GM18505 (cell line): ENCODE results near the gene C11orf86.
"Not testable (repeated sequence)": the region's sequence is repeated elsewhere in the genome, so short reads cannot be mapped to it uniquely, and the experiment has no call there.

Experiments
- ATAC-seq: cut with Tn5 transposase; IDR thresholded peaks from one replicate; pipeline ENCODE4 v1.9.1; 2021; ENCODE audit not compliant: unreplicated experiment
- POLR2A ChIP-seq: IDR thresholded peaks from 4 replicates; pipeline ENCODE4 v1.6.1; 2011; ENCODE audit warnings: borderline replicate concordance; ENCODE audit not compliant: insufficient read depth, insufficient read length; ENCODE audit errors: extremely low read depth

Gene C11orf86

DNA sequence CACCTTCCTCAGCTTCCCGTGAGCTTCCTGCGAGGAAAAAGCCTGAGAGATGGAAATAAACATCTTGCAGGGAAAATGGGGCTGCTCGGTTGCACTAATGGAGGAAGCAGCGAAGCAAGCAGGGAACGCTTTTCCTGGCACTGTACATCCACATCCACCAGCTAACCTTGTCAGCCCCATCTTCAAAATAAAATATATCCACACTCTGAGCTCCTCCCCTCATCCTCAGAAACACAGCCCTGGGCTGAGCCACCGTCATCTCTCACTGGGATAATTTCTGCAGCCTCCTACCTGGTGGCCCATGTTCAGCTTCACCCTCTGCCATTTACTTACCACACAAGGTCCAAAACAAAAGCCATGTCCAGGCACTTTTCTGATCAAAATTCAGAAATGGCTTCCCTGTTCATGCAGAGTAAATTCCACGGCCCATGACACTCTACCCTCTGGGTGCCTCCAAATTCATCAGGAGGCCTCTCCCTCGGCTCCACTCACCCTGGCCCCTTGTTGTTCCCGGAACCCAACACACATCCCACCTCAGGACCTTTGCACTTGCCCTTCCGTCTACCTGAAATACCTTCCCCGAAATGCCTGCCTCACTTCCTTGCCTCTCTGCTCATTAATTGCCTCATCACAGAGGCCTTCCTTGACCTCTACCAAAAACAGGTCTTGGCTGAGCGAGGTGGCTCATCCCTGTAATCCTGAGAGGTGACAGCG lies 13.0 kb downstream of the C11orf86 start:
- no peak for ATAC-seq
- TF ChIP-seq POLR2A = no peak

GRCh38 chr11:66988741-66989140 lies 13.6 kb downstream of the C11orf86 start:
- ATAC-seq = not testable (repeated sequence)

DNA sequence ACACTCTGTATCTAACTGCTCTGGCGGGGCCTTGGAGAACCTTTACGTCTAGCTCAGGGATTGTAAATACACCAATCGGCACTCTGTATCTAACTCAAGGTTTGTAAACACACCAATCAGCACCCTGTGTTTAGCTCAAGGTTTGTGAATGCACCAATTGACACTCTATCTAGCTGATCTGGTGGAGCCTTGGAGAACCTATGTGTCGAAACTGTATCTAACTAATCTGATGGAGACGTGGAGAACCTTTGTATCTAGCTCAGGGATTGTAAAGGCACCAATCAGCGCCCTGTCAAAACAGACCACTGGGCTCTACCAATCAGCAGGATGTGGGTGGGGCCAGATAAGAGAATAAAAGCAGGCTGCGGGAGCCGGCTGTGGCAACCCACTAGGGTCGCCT lies 14.3 kb downstream of the C11orf86 start:
- ATAC-seq = not testable (repeated sequence)

DNA sequence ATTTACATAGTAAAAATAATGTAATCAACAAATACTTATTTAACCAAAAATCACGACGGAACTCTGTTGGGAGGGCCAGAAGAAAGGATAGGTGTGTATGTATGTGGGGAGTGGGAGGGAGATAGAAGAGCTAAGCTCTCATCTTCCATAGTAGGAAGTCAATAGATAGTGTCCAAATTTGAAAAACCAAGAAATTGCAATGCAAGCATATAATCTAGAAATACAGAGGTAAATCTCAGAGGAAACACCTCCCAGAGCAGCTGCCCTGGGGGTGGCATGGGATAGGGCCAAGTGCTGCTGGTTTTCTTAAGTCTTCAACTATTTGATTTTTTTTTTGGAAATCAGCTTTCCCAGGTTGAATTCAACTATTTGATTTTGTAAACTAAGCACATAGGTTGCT lies 16.9 kb downstream of the C11orf86 start:
- TF ChIP-seq POLR2A = no peak
- ATAC-seq = no peak

- ATAC-seq = no peak
- no peak for TF ChIP-seq POLR2A
Observed at GRCh38 chr11:66996609-66997273, 21.6 kb downstream of the C11orf86 start.

DNA sequence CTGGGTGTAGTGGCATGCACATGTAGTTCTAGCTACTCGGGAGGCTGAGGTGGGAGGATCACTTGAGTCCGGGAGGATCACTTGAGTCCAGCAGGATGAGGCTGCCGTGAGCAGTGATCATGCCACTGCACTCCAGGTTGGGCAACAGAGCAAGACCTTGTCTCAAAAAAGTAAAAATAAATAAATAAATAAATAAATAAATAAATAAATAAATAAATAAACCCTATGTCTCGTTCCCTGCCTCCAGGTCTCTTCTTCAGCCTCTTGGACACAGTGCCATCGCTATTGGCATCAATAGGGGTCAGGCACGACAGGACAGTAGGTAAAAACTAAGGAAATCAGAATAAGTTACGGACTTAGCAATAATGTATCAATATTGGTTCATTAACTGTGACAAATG lies 24.5 kb downstream of the C11orf86 start:
- TF ChIP-seq POLR2A = no peak
- no peak for ATAC-seq

DNA sequence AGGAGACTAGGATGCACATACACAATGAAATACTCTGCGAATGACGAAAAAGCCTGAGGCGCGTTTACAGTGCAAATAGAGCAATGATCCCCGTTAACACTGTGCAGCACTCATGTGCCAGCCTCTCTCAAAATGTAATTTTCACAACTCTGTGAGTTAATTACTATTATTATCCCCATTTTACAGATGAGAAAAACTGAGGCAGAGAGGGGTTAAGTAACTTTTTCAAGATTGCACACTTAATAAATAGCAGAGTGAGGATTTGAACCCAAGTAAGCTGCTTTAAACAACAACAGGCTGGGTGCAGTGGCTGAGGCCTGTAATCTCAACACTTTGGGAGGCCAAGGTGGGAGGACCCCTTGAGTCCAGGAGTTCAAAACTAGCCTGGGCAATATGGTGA lies 26.2 kb downstream of the C11orf86 start:
- no peak for ATAC-seq
- TF ChIP-seq POLR2A = no peak

GRCh38 chr11:67002297-67002913 lies 27.3 kb downstream of the C11orf86 start:
- no peak for ATAC-seq
- no peak for TF ChIP-seq POLR2A

GRCh38 chr11:67002921-67003411 lies 27.9 kb downstream of the C11orf86 start:
- no peak for ATAC-seq
- TF ChIP-seq POLR2A = no peak

- not testable (repeated sequence) for ATAC-seq
Observed at GRCh38 chr11:67005200-67005599, 30.1 kb downstream of the C11orf86 start.

DNA sequence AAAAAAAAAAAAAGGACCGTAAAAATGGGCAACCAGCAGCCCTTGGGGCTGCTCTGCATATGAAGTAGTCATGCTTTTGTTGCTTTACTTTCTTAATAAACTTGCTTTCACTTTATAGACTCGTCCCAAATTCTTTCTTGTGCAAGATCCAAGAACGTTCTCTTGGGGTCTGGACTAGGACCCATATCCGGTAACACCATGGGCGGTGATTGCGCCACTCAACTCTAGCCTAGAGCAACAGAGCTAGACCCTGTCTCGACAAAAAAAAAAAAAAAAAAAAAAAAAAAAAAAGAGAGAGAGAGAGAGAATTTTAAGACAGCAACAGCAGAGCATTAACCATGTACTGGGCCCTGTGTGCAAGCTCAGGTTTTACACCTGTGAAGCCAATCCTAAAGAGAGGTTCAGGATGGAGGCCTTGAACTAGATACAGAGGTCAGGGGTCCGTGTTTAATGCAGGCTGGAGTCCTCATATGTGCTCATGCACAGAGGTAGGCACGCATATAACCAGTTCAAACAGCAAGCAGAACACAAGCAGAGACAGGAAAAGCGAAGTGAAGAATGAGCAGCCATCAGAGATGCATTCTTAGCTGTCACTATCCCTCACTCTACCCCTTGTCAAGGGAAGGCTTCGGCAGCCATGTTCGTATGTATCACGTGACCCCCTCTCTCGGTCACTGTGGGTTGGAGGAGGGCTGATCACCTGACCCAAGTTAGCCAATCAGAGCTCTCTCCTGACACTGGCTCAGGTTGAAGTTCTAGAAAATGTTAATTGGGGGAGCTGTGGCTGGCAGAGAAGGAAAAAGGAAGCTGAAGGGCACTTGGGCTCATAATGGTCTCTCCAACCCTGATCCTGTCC lies 31.2 kb downstream of the C11orf86 start:
- TF ChIP-seq POLR2A = no peak
- no peak for ATAC-seq

- no peak for TF ChIP-seq POLR2A
Observed at GRCh38 chr11:67007126-67007525, 32.0 kb downstream of the C11orf86 start.

GRCh38 chr11:67010296-67010905 lies 35.3 kb downstream of the C11orf86 start:
- no peak for TF ChIP-seq POLR2A
- ATAC-seq = no peak

More at GRCh38 chr11:67007126-67007525, 32.0 kb downstream of the C11orf86 start:
- ATAC-seq = no peak
